HG03521 (cell line): ENCODE data around the gene PCNX2.

Experiments used
- ATAC-seq: cut with Tn5 transposase; IDR thresholded peaks from one replicate; pipeline ENCODE4 v1.9.1; 2021; ENCODE audit warnings: mild to moderate bottlenecking, moderate library complexity; ENCODE audit not compliant: unreplicated experiment

The PCNX2 gene

GRCh38 chr1:232990176-232991128, 305.1 kb downstream of the PCNX2 start:
- ATAC-seq, result no peak

- no peak for ATAC-seq
Measured at GRCh38 chr1:232988572-232989040, 306.9 kb downstream of the PCNX2 start.

- no peak for ATAC-seq
Measured at GRCh38 chr1:232987774-232988140, 307.8 kb downstream of the PCNX2 start.

DNA sequence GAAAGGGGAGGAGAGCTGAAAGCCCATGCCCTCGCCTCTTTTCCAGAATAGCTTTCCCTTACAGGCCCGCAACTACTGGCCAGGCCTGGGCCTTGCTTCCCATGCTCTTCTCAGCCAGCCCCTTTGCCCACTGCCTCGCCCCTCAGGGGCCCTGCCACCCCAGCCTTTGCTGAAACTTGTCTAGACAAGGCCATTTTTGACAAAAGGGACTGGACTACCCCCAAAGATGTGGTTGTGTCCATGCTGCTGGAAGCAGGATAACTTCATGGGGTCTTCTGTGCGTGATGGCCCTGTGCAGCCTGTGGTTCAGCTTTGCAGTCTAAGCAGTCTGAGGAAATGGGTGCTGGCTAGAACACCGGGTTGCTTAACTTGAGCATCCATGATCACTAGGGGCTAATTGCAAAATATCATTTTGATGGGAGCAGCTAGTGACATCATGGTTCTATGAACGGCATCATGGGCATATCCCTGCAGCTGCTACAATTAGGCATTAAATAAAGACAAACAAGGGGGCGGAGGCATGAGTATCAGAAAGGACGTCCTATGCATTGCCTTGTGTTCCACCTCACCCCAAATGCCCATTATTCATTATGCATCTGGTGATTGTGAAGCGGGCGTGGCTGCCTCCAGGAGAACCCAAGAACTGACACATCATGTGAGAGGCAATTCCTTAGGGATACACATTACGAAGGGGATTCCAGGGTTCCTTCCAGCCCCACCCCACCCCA, 308.3 kb downstream of the PCNX2 start:
- no peak for ATAC-seq

GRCh38 chr1:232986527-232986922, 309.0 kb downstream of the PCNX2 start:
- ATAC-seq, result no peak

GRCh38 chr1:232985882-232986526, 309.5 kb downstream of the PCNX2 start:
- ATAC-seq, result no peak

- ATAC-seq, result no peak
Measured at GRCh38 chr1:232984577-232985425, 310.7 kb downstream of the PCNX2 start.

DNA sequence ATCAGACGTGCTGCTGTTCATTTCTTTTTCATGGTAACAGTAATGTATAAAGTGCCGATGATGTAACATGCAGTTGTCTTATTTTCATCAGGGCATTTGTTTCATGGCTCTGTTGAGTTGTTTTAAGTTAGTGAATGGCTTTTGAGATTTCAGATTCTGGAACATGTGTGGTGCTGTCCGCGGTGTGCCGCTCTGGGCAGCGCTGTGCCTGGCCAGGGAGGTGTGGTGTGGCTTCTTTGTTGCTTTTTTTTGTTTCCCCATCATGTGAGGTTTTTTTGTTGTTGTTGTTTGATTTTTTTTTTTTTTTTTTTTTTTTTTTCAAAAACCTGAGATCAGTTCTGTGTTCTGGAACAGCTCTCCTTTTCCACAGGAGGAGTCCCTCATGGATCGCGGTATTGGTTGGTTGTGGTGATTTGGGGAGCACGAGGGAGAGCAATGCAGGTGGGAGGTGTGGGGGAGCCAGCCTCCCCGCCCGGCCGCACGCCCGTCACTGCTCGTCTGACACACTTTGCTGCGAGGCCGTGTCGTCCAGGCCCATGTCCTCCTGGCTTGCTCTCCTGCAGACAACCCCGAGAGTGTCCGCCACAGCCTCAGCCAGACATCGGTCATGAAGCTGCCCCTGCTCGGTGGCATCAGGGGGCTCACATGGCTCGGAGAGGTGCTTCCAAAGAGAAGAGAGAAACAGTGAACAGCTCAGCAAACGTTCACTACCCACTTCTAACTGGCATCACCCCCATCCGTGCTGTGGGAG, 311.5 kb downstream of the PCNX2 start:
- no peak for ATAC-seq

DNA sequence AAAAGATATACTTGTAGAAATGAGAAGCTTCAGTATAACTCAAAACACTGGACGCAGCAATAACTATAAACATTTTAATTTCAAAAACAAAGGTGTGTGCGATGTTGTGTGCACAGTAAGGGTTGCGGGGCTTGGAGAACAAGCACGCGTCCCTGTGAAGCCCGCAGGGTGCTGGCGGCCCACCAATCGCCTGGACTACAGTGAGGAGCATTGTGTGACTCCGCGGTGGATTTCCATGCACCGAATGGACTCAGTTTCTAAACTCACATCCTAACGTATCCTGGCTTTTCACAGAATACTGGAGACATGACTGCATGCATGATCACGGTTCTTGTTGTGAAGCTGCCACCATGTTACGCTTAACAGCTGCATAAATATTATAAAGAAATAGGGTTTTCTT, 312.1 kb downstream of the PCNX2 start:
- no peak for ATAC-seq

GRCh38 chr1:232982238-232982944, 313.1 kb downstream of the PCNX2 start:
- no peak for ATAC-seq

- ATAC-seq, result no peak
Measured at GRCh38 chr1:232980986-232981560, 314.5 kb downstream of the PCNX2 start.

GRCh38 chr1:232980355-232980978, 315.1 kb downstream of the PCNX2 start:
- no peak for ATAC-seq

GRCh38 chr1:232979558-232979957, 316.0 kb downstream of the PCNX2 start:
- no peak for ATAC-seq

GRCh38 chr1:232978815-232979214, 316.7 kb downstream of the PCNX2 start:
- ATAC-seq, result no peak

DNA sequence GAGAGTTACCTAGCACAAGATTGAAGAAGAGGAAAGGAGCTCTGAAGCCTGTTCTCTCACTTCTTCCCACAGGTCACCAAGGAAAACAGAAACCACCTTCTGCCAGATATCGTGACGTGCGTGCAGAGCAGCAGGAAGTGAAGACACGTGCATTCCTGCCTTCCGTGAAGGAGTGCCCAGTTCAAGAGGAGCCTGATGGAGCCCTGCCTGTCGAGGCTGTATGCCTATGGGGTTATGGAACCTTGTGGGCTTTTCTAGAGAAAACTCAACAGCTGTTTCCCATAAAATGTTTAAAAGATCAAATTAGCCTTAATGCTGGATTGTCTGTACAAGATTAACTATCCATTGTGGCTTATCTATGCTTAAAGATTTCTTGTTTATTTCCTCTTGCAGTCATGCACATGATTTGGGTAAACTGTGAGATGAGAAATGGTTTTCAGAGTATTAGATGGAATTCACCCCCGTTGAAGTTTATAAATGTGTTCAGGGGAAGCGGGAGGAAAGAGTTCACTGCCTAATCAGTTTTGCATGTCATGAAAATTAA, 317.4 kb downstream of the PCNX2 start:
- no peak for ATAC-seq

GRCh38 chr1:232974971-232975370, 320.6 kb downstream of the PCNX2 start:
- no peak for ATAC-seq

DNA sequence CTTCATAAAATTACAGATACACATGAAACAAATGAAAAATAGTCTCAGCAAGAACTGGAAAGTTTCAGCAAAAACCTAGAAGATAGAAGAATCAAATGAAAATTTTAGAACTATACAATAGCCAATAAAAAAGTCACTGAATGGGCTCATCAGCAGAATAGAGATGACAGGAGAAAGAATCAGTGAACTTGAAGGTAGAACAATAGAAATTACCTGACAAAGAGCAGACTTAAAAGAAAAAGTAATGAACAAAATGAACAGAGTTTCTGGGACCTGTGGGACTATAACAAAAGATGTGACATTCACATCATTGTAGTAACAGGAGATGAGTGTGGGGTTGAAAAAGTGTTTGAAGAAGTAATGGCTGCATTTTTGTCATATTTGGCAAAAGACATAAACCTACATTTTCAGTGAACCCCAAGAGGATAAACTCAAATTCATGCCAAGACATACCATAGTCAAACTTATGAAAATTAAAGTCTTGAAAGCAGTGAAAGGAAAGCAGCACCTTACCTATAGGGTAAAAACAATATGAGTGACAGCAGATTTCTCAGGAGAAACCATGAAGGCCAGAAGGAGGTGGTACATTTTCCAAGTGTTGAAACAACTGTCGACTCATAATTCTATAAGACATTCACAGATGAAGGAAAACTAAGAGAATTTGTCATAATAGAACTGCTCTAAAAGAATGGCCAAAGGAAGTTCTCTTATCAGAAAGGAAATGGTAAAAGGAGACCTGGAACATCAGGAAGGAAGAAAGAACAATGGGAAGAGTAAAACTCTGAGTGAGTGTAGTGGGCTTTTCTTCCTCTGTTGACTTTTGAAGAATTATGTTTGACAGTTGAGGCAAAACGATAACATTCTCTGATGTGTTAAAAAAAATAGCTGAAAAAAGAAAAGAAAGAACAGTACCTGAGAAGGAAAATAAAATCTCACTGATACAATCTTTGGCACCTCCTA, 321.6 kb downstream of the PCNX2 start:
- no peak for ATAC-seq
